Neural crest cell (in vitro differentiated cells): ENCODE data around the gene ALKBH2. TPM values are rescaled to one million over a fixed set of nuclear protein-coding genes. Genes with fewer than 3 reads are reported as not detected.

Source experiments
- DNase-seq: peaks from one replicate; pipeline ENCODE4 v3.0.0; 2021; ENCODE audit warnings: low read depth, mixed read lengths, low spot score
- H3K27ac Mint-ChIP-seq: one replicate; pipeline ENCODE4 v1.8.0; 2021; ENCODE audit warnings: mild to moderate bottlenecking, mixed read lengths; ENCODE audit not compliant: unreplicated experiment
- H3K27me3 Mint-ChIP-seq: 2 replicates; pipeline ENCODE4 v1.8.0; 2021; ENCODE audit warnings: low read depth, mild to moderate bottlenecking, mixed read lengths
- H3K36me3 Mint-ChIP-seq: 2 replicates; pipeline ENCODE4 v1.8.0; 2021; ENCODE audit warnings: low read depth, mild to moderate bottlenecking, mixed read lengths
- H3K4me1 Mint-ChIP-seq: 2 replicates; pipeline ENCODE4 v1.8.0; 2021; ENCODE audit warnings: mixed read lengths
- H3K4me3 Mint-ChIP-seq: one replicate; pipeline ENCODE4 v1.8.0; 2021; ENCODE audit warnings: mild to moderate bottlenecking, mixed read lengths
- H3K9me3 Mint-ChIP-seq: 2 replicates; pipeline ENCODE4 v1.8.0; 2021; ENCODE audit warnings: mixed read lengths
- CTCF ChIP-seq: fragments of 200-600 bp; sonication (generic); conservative IDR thresholded peaks from 2 replicates; pipeline ENCODE4 v1.5.0; 2021; ENCODE audit warnings: antibody characterized with exemption, mild to moderate bottlenecking
- total RNA-seq: library from RNA; stranded (reverse); gene quantifications from 2 replicates; pipeline ENCODE4 v1.2.1, GENCODE V29; 2021

Gene ALKBH2
- total RNA-seq, 1 donor from 2014 or later: 33.1 TPM

DNA sequence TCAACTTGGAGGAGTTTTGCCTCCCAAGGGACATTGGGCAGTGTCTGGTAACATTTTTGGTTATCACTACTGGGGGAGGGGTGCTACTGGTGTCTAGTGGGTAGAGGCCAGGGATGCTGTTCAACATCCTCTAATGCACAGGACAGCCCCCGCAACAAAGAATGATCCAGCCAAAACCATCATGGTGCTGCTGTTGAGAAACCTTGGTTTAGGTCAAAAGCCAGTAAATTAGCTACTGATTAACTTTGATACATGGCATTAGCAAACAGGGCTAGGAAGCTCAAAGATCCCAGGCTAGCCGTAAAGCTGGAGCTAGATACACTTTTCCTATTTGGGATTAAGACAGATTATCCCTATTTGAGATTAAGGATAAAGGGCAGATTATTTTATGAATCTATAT lies 8.8 kb downstream of the ALKBH2 start:
- H3K4me1 Mint-ChIP-seq: no peaks in the 10 kb centered on the region
- DNase-seq: no peak
- TF ChIP-seq CTCF: no peak
- no peaks in the 10 kb centered on the region for H3K27me3 Mint-ChIP-seq
- no peaks in the 10 kb centered on the region for H3K9me3 Mint-ChIP-seq
- H3K36me3 Mint-ChIP-seq: peaks cover 3% of the 10 kb centered on the region
- H3K4me3 Mint-ChIP-seq: no peak overlapping the region
- no peak overlapping the region for H3K27ac Mint-ChIP-seq

GRCh38 chr12:109082751-109083150 lies 10.5 kb downstream of the ALKBH2 start:
- no peak for TF ChIP-seq CTCF
- Mint-ChIP-seq H3K36me3 (peaks cover 11% of the 10 kb centered on the region), H3K27ac (no peak overlapping the region), H3K4me3 (no peak overlapping the region), H3K4me1 (no peaks in the 10 kb centered on the region), H3K9me3 (no peaks in the 10 kb centered on the region), H3K27me3 (no peaks in the 10 kb centered on the region)
- DNase-seq: no peak

DNA sequence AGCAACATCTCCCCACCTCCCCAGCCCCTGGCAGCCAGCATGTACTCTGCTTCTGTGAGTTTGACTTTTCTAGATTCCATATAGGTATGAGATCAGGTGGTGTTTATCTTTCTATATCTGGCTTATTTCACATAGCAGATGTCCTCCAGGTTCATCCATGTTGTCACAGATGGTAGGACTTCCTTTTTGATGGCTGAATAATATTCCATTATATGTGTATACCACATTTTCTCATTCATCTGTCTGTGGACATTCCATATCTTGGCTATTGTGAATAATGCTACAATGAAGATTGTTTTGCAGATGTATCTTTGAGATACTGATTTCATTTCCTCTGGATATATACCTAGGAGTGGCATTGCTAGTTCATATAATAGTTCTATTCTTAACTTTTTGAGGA lies 18.4 kb downstream of the ALKBH2 start:
- no peaks in the 10 kb centered on the region for H3K4me1 Mint-ChIP-seq

GRCh38 chr12:109069307-109070271 lies 23.7 kb downstream of the ALKBH2 start:
- TF ChIP-seq CTCF: no peak

More for the DNA sequence above, 18.4 kb downstream of the ALKBH2 start:
- H3K9me3 Mint-ChIP-seq: no peaks in the 10 kb centered on the region
- no peak for TF ChIP-seq CTCF
- no peak overlapping the region for H3K27ac Mint-ChIP-seq
- no peaks in the 10 kb centered on the region for H3K27me3 Mint-ChIP-seq
- peaks cover 33% of the 10 kb centered on the region for H3K36me3 Mint-ChIP-seq
- no peak overlapping the region for H3K4me3 Mint-ChIP-seq
- no peak for DNase-seq

GRCh38 chr12:109065853-109066193 lies 27.4 kb downstream of the ALKBH2 start:
- H3K4me1 Mint-ChIP-seq: no peaks in the 10 kb centered on the region
- no peak for TF ChIP-seq CTCF
- no peak overlapping the region for H3K4me3 Mint-ChIP-seq
- DNase-seq: no peak
- peaks cover 2% of the 10 kb centered on the region for H3K9me3 Mint-ChIP-seq
- peaks cover 4% of the 10 kb centered on the region for H3K36me3 Mint-ChIP-seq
- H3K27ac Mint-ChIP-seq: no peak overlapping the region
- H3K27me3 Mint-ChIP-seq: no peaks in the 10 kb centered on the region

More at GRCh38 chr12:109069307-109070271, 23.7 kb downstream of the ALKBH2 start:
- DNase-seq: no peak
- no peaks in the 10 kb centered on the region for H3K27me3 Mint-ChIP-seq
- no peak overlapping the region for H3K4me3 Mint-ChIP-seq
- H3K27ac Mint-ChIP-seq: no peak overlapping the region
- no peaks in the 10 kb centered on the region for H3K9me3 Mint-ChIP-seq
- H3K4me1 Mint-ChIP-seq: no peaks in the 10 kb centered on the region
- peaks cover 13% of the 10 kb centered on the region for H3K36me3 Mint-ChIP-seq
